Esophagus muscularis mucosa (tissue), 4 donors: Measurements from ENCODE around the gene SLC2A6.

ENCODE experiments used
- CTCF ChIP-seq, 3 experiments: fragments of 200-600 bp in 2 of 3; fragments of 450-650 bp in 1 of 3; sonication (generic) in 2 of 3; IDR thresholded peaks; one replicate each; pipeline ENCODE4 v1.5.1; 2017 to 2019; ENCODE audit warnings: antibody characterized with exemption in 3 of 3, mild to moderate bottlenecking in 2 of 3, moderate library complexity in 1 of 3
- EP300 ChIP-seq: sonication (generic); formaldehyde crosslinking; IDR thresholded peaks from one replicate; pipeline ENCODE4 v1.6.1; 2017; ENCODE audit warnings: antibody characterized with exemption
- POLR2A ChIP-seq: fragments of 450-650 bp; IDR thresholded peaks from one replicate; pipeline ENCODE4 v1.6.1; 2017; ENCODE audit warnings: antibody characterized with exemption, moderate library complexity, mild to moderate bottlenecking, low read depth
- POLR2AphosphoS5 ChIP-seq, 2 donors: sonication (generic); formaldehyde crosslinking; IDR thresholded peaks; one replicate each; pipeline ENCODE4 v1.6.1; 2017; ENCODE audit warnings: antibody characterized with exemption in 2 of 2

GRCh38 chr9:133470988-133471387 lies 7.9 kb downstream of the SLC2A6 start:
- TF ChIP-seq CTCF (IDR thresholded peaks at IDR 0.05): no peak
- no peak for TF ChIP-seq EP300
- no peak for TF ChIP-seq POLR2AphosphoS5 (IDR thresholded peaks at IDR 0.05)
- TF ChIP-seq POLR2A: no peak
